ENCODE data around the gene SYT7.

Gene SYT7

GRCh38 chr11:61529537-61530225 lies 51.2 kb downstream of the SYT7 start:
- DNase-seq (ENCODE audit: low read depth): no peak
- TF ChIP-seq POLR2A (IDR thresholded peaks at IDR 0.05; ENCODE audit: extremely low read depth, insufficient read length): no peak
- TF ChIP-seq CTCF (IDR thresholded peaks at IDR 0.05; ENCODE audit: low read depth, low read length): no peak
- TF ChIP-seq MYC (IDR thresholded peaks at IDR 0.05; ENCODE audit: low read depth, low read length): no peak
- TF ChIP-seq MAX (IDR thresholded peaks at IDR 0.05; ENCODE audit: low read depth, low read length): no peak
- H3K4me3 ChIP-seq (ENCODE audit: low read depth, low read length): no peak overlapping the region

DNA sequence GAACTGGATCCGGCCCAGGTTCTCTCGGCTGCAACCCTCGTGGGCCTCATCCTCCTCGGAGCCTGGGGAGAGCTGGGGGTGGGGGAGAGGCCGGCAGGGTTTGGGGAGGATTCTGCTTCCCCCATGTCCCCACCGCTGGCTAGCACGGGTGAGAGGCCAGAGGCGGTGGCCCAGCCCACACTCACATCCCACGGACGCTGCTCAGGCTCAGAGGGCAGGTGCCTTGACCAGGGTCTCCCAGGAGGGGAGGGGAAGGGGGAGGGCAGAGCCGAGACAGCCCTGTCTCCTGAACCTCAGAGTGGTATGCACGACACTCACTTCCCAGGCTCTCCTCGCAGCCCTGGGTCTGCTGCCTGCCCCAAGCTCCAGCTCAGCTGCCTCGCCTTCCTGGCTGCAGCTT lies 52.8 kb downstream of the SYT7 start:
- DNase-seq (ENCODE audit: low read depth): no peak
- TF ChIP-seq CTCF (IDR thresholded peaks at IDR 0.05; ENCODE audit: low read depth, low read length) (no peak), POLR2A (IDR thresholded peaks at IDR 0.05; ENCODE audit: extremely low read depth, insufficient read length) (no peak), MYC (IDR thresholded peaks at IDR 0.05; ENCODE audit: low read depth, low read length) (no peak), MAX (IDR thresholded peaks at IDR 0.05; ENCODE audit: low read depth, low read length) (no peak)
- no peak overlapping the region for H3K4me3 ChIP-seq (ENCODE audit: low read depth, low read length)

GRCh38 chr11:61526956-61527731 lies 53.7 kb downstream of the SYT7 start:
- H3K4me3 ChIP-seq (ENCODE audit: low read depth, low read length): no peak overlapping the region
- DNase-seq (ENCODE audit: low read depth): no peak
- TF ChIP-seq POLR2A (IDR thresholded peaks at IDR 0.05; ENCODE audit: extremely low read depth, insufficient read length) (no peak), MAX (IDR thresholded peaks at IDR 0.05; ENCODE audit: low read depth, low read length) (no peak), CTCF (IDR thresholded peaks at IDR 0.05; ENCODE audit: low read depth, low read length) (no peak), MYC (IDR thresholded peaks at IDR 0.05; ENCODE audit: low read depth, low read length) (no peak)

GRCh38 chr11:61526229-61526628 lies 54.6 kb downstream of the SYT7 start:
- no peak for DNase-seq (ENCODE audit: low read depth)
- TF ChIP-seq MYC (IDR thresholded peaks at IDR 0.05; ENCODE audit: low read depth, low read length) (no peak), MAX (IDR thresholded peaks at IDR 0.05; ENCODE audit: low read depth, low read length) (no peak), CTCF (IDR thresholded peaks at IDR 0.05; ENCODE audit: low read depth, low read length) (no peak), POLR2A (IDR thresholded peaks at IDR 0.05; ENCODE audit: extremely low read depth, insufficient read length) (no peak)
- no peak overlapping the region for H3K4me3 ChIP-seq (ENCODE audit: low read depth, low read length)

- TF ChIP-seq CTCF (IDR thresholded peaks at IDR 0.05; ENCODE audit: low read depth, low read length): no peak
- no peak for TF ChIP-seq MAX (IDR thresholded peaks at IDR 0.05; ENCODE audit: low read depth, low read length)
- TF ChIP-seq POLR2A (IDR thresholded peaks at IDR 0.05; ENCODE audit: extremely low read depth, insufficient read length): no peak
- TF ChIP-seq MYC (IDR thresholded peaks at IDR 0.05; ENCODE audit: low read depth, low read length): no peak
- no peak for DNase-seq (ENCODE audit: low read depth)
- no peak overlapping the region for H3K4me3 ChIP-seq (ENCODE audit: low read depth, low read length)
These were observed 55.8 kb downstream of the SYT7 start for GRCh38 chr11:61524963-61525587.

Measured in NB4 (cell line).